Activated naive CD8-positive, alpha-beta T cell (primary cell): ENCODE results near the gene ZNF629.
A peak's percentile ranks its signal among the peaks of the same experiment; 100 is the strongest.

Experiments used
- H3K27ac Mint-ChIP-seq: one replicate; pipeline ENCODE4 v1.8.0; 2021; ENCODE audit warnings: mixed read lengths
- H3K27me3 Mint-ChIP-seq: one replicate; pipeline ENCODE4 v1.8.0; 2021; ENCODE audit warnings: mixed read lengths
- H3K36me3 Mint-ChIP-seq: one replicate; pipeline ENCODE4 v1.8.0; 2021; ENCODE audit warnings: mixed read lengths
- H3K4me1 Mint-ChIP-seq: one replicate; pipeline ENCODE4 v1.8.0; 2021; ENCODE audit warnings: low read depth, mixed read lengths
- H3K4me3 Mint-ChIP-seq: one replicate; pipeline ENCODE4 v1.8.0; 2021; ENCODE audit warnings: mild to moderate bottlenecking, mixed read lengths
- H3K9me3 Mint-ChIP-seq: one replicate; pipeline ENCODE4 v1.8.0; 2021; ENCODE audit warnings: low read depth, mixed read lengths

ZNF629 gene

DNA sequence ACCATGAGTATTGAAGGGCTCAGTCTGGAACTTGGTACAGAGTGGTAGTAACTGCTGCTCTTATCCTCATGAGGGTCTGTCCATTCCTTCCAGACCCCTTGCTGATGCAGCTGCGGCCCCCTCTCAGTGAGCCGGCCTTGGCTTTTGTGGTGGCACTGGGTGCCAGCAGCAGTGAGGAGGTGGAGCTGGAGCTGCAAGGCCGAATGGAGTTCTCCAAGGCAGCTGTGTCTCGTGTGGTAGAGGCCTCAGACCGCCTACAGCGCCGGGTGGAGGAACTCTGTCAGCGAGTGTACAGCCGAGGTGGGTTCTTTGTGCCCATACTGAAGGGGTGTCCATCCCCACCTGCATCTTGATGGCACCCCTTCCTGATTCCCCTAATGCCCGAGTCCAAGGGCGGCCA lies 22.9 kb downstream of the ZNF629 start:
- Mint-ChIP-seq H3K4me1 (peaks cover 27% of the 10 kb centered on the region), H3K36me3 (peaks cover 2% of the 10 kb centered on the region), H3K4me3 (peak overlapping the region; percentile 95), H3K9me3 (no peaks in the 10 kb centered on the region), H3K27ac (no peak overlapping the region), H3K27me3 (no peaks in the 10 kb centered on the region)

DNA sequence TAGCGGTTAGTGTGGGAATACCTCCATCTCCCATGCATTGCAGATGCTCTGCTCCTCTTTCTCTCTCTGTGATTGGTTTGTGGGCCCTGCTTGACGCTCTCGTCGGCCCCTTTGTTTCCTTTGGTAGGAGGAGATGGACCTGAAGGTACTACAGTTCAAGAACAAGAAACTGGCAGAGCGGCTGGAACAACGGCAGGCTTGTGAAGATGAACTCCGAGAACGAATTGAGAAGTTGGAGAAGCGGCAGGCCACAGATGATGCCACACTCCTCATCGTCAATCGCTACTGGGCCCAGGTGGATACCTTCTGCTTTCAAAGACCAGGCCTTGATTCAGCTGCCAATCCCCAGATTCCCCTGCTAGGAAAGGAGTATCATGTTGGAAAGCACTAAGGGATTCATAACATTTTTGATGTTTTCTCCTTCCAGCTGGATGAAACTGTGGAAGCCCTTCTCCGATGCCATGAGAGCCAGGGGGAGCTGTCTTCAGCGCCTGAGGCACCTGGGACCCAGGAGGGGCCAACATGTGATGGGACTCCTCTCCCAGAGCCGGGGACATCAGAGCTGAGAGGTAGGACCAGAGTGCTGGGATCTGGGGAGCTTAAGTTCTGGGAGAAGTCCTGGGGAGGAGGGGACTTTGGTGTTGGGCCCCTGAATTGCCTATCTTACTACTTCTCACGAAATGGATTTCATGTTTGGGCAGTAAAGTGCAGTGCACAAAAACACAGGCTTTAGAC lies 23.8 kb downstream of the ZNF629 start:
- Mint-ChIP-seq H3K27ac (peak overlapping the region; percentile 84), H3K27me3 (no peaks in the 10 kb centered on the region), H3K9me3 (no peaks in the 10 kb centered on the region), H3K4me3 (peak overlapping the region; percentile 95), H3K4me1 (peaks cover 27% of the 10 kb centered on the region), H3K36me3 (peaks cover 2% of the 10 kb centered on the region)

DNA sequence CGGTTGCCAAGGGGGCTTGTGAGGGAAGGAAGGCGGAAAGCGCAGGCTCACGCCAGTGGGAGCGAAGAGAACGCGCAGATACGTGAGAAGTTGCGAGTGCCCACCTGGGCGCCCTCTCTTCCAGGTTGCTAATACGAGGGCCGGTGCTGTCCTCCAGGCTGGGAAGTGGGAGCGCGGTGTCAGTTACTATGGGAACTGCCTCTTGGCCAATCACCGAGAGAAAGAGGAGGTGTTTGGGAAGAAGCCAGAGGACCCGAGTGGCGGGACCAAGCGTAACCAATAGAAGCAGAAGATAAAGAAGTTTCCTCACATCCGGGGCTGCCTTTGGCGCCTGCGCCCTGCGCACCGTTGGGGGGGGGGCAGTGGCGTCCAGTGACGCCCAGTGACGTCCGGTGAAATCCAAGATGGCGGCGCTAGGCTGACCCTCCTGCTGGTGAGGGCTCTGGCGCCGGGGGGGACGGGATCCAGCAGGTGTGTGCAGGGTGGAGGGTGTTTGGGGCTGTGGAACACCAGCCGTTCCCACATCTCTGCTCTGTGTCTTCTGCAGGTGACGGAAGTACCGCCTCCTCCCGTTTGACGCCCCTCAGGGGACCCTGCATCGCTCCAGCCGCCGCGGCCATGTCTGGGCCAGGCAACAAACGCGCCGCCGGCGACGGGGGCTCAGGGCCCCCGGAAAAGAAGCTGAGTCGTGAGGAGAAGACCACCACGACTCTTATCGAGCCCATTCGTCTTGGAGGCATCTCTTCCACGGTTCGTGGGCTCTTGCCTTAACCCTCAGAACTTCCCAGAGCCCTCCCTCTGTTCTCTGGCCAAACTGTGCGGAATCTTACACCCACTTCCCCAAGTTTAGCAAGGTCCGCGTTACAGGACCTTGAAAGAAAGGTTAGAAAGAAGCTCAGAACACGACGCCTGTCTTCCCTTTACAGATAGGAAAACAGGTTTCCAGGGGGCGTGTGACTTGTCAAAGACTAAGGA lies 24.8 kb downstream of the ZNF629 start, which contains the start of the genes CFAP119 and RNF40:
CFAP119 (minus strand) TSS at position 135 of the 975 bp plus-strand sequence. CDS start 314 bp downstream, outside the sequence.
RNF40 (plus strand) TSS at position 395 of the 975 bp plus-strand sequence; CDS start at position 619, 224 bp downstream.
- H3K9me3 Mint-ChIP-seq = no peaks in the 10 kb centered on the region
- peaks cover 2% of the 10 kb centered on the region for H3K36me3 Mint-ChIP-seq
- H3K27ac Mint-ChIP-seq = peak within 1 kb of the TSS; percentile 84
- peaks cover 27% of the 10 kb centered on the region for H3K4me1 Mint-ChIP-seq
- no peaks in the 10 kb centered on the region for H3K27me3 Mint-ChIP-seq
- peak within 1 kb of the TSS; percentile 95 for H3K4me3 Mint-ChIP-seq

DNA sequence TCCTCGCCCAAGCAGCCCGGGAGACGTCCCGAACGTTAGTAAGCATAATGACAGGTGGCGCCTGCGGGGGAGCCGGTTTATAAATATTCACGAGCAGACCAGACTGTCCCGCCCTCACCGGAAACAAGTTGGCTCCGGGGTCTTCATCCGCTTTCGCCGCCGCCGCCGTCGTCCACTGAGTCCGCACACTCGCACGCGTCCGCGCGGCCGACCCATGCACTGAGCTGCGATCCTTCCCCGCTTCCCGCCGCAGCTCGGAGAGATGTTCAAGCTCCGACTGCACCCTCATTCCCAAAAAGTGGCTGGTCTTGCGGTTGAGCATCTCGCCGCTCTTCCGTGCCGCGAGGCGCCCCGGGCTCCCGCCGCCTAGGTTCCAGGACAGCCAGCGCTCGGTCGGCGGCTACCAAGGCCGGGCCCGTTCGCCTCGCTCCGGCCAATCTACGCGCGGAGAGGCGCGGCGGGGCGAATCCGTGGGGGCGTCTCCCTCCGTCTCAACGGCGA lies 25.5 kb downstream of the ZNF629 start:
- H3K36me3 Mint-ChIP-seq = no peaks in the 10 kb centered on the region

DNA sequence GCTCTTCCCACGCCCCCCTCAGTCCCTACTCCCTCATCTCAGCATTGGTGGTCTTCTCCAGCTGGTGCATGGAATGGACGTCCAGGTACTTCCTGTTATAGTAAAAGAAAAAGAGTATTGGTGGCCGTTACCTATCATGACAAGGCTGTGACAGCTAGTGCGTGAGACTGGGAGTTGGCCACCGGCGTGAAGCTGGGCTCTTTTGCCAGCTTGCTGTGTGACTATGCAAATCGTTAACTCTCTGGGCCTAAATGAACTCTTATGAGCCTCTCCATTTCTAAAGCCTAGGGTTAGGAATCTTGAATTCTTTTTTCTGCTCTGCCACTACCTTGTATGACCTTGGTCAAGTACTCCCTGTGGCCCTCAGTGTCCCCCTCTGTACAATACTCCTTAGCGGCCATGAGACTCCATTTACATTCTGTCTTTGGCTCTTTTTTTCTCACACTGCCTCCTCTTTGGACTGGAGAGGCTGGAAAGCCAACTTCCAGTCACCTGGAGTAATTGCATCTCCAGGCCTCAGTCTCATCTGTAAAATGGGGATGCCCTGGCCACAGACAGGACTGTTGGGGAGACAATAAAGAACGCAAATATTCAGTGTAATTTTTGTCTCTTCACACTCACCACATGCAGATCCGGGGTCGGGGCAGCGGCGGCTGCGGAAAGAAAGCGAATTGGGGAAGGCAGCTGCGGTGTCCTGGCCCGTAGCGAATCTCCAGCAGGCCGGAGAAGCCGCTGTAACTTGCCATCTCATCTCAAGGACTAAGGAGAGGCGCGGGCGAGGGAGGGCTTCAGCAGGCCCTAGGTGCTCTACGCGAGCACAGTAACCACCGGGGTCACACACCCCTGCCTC lies 26.2 kb downstream of the ZNF629 start:
- H3K9me3 Mint-ChIP-seq = no peaks in the 10 kb centered on the region
- H3K4me3 Mint-ChIP-seq = peak overlapping the region; percentile 95
- peak overlapping the region; percentile 84 for H3K27ac Mint-ChIP-seq
- H3K27me3 Mint-ChIP-seq = no peaks in the 10 kb centered on the region
- H3K36me3 Mint-ChIP-seq = no peaks in the 10 kb centered on the region
- H3K4me1 Mint-ChIP-seq = peaks cover 26% of the 10 kb centered on the region

More for the DNA sequence above, 25.5 kb downstream of the ZNF629 start:
- H3K4me1 Mint-ChIP-seq = peaks cover 26% of the 10 kb centered on the region
- H3K9me3 Mint-ChIP-seq = no peaks in the 10 kb centered on the region
- H3K4me3 Mint-ChIP-seq = peak overlapping the region; percentile 95
- H3K27me3 Mint-ChIP-seq = no peaks in the 10 kb centered on the region
- H3K27ac Mint-ChIP-seq = peak overlapping the region; percentile 84

DNA sequence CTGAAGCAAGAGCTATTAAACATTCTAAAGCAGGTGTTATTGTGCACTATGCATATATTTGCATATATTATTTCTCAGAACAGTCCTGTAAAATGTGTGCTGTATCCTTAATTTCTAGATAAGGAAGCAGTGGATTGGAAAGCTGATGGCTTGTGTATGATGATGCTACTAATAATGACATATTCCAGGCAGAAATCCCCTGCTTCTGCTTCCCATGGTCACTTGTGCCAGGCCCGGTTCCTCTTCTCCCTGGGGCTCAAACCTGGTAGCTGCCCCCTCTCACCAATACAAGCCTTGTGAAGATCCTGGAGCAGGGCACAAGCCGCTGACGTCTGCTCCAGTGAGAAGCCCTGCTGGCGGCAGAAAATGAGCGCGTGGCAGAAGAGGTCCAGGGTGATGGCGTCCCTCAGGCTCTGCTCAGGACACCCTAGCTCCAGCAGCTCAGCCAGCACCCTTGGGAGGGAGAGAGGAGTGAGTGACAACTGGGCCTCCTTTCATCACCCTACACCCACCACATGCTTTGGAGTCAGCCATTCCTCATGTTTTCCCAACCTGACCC lies 26.9 kb downstream of the ZNF629 start:
- H3K4me1 Mint-ChIP-seq = peaks cover 26% of the 10 kb centered on the region
- no peak overlapping the region for H3K27ac Mint-ChIP-seq
- no peaks in the 10 kb centered on the region for H3K36me3 Mint-ChIP-seq
- no peaks in the 10 kb centered on the region for H3K27me3 Mint-ChIP-seq
- peak overlapping the region; percentile 95 for H3K4me3 Mint-ChIP-seq
- H3K9me3 Mint-ChIP-seq = no peaks in the 10 kb centered on the region

DNA sequence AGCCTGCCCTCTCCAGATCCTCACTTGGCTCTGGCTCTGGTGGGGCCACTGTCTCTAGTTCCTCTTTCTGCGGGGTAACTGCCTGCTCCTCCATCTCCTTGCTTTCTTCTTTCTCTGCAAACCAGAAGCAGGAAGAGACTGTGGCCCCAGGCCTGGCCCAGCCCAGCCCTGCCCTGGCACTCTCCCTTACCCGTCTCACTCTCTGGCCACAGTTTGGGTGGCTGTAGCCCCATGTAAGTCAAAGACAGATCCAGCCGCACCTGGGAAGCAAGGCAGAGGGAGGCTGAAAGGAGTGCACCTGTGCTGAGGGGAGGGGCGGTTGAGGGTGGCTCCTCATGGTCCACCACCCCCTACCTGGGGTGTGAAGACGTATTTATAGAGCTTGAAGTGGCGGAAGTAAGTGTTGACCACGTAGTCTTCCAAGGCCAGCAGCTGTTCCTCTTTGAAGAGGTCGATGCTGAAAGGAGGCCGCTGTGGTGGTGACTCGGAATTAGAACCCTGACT lies 28.0 kb downstream of the ZNF629 start:
- Mint-ChIP-seq H3K9me3 (no peaks in the 10 kb centered on the region), H3K4me3 (no peak overlapping the region), H3K27me3 (no peaks in the 10 kb centered on the region), H3K27ac (no peak overlapping the region), H3K4me1 (peaks cover 25% of the 10 kb centered on the region), H3K36me3 (peaks cover 3% of the 10 kb centered on the region)

DNA sequence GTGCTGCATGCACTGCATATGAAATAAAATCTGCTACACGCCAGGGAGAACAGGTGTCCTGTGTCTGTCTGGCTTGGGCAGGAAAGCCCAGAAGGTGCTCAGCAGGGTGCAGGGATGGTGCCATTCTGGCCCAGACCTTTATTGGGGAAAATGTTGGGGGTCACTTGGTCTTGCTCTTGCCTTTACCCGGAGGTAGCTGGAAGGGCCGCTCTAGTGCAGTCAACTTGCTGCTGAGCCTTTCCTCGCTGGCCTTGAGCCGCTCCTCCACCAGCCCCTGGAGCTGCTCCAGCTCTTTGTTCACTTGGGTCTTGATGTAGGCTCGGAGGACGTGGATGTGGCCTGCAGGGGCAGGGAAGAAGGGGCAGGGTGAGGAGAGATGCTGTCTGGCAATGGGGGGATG lies 29.7 kb downstream of the ZNF629 start:
- Mint-ChIP-seq H3K9me3 (no peaks in the 10 kb centered on the region), H3K36me3 (peaks cover 3% of the 10 kb centered on the region), H3K27ac (no peak overlapping the region), H3K4me1 (peaks cover 11% of the 10 kb centered on the region), H3K4me3 (no peak overlapping the region), H3K27me3 (no peaks in the 10 kb centered on the region)

DNA sequence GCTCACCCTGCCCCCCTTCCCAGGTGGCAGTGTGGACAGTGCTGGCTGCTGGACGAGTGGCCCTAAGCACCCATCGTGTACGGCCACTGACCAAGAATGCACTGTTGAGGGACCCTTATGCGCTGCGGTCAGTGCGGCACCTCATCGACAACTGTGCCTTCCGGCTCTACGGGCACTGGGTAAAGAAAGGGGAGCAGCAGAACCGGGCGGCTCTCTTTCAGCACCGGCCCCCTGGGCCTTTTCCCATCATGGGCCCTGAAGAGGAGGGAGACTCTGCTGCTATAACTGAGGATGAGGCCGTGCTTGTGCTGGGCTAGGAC lies 30.3 kb downstream of the ZNF629 start:
- peaks cover 3% of the 10 kb centered on the region for H3K36me3 Mint-ChIP-seq
- H3K4me1 Mint-ChIP-seq = peaks cover 8% of the 10 kb centered on the region
- no peaks in the 10 kb centered on the region for H3K9me3 Mint-ChIP-seq
- no peaks in the 10 kb centered on the region for H3K27me3 Mint-ChIP-seq
- H3K4me3 Mint-ChIP-seq = no peak overlapping the region
- H3K27ac Mint-ChIP-seq = no peak overlapping the region

DNA sequence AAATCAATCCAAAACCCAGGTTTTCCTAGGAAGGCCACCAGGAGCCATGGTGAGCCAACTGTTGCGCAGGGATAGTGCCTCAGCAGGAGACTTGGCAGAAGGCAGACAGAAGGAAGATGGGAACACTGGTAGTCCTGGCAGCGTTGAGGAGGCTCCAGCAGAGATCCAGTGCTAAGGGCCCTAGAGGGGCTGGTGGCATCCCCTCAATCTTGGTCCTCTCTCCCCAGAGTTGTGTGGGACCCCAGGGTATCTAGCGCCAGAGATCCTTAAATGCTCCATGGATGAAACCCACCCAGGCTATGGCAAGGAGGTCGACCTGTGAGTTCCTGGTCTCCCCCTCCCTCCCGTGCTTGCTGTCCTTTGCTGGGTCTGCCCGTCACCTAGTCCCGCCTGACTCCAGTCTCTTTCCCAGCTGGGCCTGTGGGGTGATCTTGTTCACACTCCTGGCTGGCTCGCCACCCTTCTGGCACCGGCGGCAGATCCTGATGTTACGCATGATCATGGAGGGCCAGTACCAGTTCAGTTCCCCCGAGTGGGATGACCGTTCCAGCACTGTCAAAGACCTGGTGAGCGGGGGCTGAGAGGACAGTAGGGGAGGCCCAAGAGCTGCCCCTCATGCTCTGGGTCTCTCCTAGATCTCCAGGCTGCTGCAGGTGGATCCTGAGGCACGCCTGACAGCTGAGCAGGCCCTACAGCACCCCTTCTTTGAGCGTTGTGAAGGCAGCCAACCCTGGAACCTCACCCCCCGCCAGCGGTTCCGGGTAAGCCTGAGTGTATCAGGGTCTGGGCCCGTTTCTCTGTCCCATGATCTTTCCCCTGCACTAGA lies 30.8 kb downstream of the ZNF629 start:
- H3K9me3 Mint-ChIP-seq = no peaks in the 10 kb centered on the region
- no peak overlapping the region for H3K27ac Mint-ChIP-seq
- no peak overlapping the region for H3K4me3 Mint-ChIP-seq
- peaks cover 7% of the 10 kb centered on the region for H3K4me1 Mint-ChIP-seq
- peaks cover 3% of the 10 kb centered on the region for H3K36me3 Mint-ChIP-seq
- no peaks in the 10 kb centered on the region for H3K27me3 Mint-ChIP-seq

DNA sequence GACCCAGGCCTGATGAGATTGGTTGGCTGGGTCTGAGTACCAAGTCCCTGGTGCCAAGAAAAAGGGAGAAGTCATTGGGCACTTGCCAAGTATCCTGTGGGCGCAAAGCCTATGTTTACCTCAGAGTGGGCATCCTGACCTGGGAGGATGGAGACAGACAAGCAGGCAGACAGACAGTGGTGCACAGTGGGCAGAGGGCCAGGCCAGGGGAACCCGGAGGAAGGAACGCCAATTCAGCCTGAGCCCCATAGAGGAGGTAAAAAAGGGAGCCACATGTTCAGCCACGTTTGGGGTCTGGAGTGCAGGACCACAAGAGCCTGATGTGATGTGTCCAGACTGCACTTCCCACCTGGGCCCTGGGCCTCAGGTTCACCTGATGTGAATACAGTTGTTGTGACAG lies 33.4 kb downstream of the ZNF629 start:
- H3K4me1 Mint-ChIP-seq = peaks cover 7% of the 10 kb centered on the region
- H3K9me3 Mint-ChIP-seq = no peaks in the 10 kb centered on the region
- no peak overlapping the region for H3K27ac Mint-ChIP-seq
- H3K36me3 Mint-ChIP-seq = peaks cover 3% of the 10 kb centered on the region
- no peaks in the 10 kb centered on the region for H3K27me3 Mint-ChIP-seq
- H3K4me3 Mint-ChIP-seq = no peak overlapping the region

DNA sequence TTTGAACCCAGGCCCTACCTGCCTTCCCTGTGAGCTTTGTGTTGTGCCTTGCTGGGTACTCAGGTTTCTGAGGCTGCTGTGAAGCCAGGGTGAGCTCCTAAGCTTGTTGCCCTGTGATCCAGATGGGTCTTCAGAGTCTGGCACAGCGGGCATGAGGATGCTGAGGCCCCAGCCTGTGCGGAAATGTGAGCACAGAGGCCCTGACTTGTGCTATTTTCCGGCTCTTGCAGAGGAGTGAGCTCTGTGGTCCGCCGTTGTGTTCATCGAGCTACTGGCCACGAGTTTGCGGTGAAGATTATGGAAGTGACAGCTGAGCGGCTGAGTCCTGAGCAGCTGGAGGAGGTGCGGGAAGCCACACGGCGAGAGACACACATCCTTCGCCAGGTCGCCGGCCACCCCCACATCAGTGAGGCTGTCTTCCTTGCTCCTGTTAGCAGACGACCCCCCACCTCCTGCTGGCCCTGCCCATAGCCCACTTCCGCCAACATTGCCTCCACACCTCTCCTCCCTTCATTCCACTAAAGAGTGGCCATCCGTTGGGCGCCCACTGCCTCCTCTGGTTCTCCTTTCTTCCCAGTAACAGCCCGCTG lies 36.0 kb downstream of the ZNF629 start:
- H3K27ac Mint-ChIP-seq = no peak overlapping the region
- no peak overlapping the region for H3K4me3 Mint-ChIP-seq
- H3K4me1 Mint-ChIP-seq = peaks cover 17% of the 10 kb centered on the region
- H3K9me3 Mint-ChIP-seq = no peaks in the 10 kb centered on the region
- H3K36me3 Mint-ChIP-seq = peaks cover 3% of the 10 kb centered on the region
- H3K27me3 Mint-ChIP-seq = no peaks in the 10 kb centered on the region

DNA sequence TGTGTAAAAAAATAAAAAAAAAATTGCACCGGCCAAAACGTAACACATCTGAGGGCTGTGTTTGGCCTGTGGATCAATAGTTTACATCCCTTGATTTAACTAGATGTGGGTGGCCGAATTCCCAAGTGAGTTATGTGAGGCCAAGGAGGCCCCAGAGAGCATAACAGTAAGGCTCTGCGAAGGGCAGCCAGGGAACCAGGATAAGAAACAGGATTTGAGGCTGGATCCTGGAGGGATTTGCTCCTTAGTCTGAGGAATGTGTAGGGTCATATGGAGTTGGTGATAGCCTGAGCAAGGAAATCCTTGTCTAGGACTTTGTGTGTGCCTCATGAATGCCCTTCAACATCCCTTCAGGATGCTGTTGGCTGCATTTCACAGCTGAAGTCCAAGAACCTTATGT lies 36.8 kb downstream of the ZNF629 start:
- H3K9me3 Mint-ChIP-seq = no peaks in the 10 kb centered on the region
- H3K4me1 Mint-ChIP-seq = peaks cover 17% of the 10 kb centered on the region
- H3K27me3 Mint-ChIP-seq = no peaks in the 10 kb centered on the region
- no peak overlapping the region for H3K27ac Mint-ChIP-seq
- peak overlapping the region; percentile 75 for H3K4me3 Mint-ChIP-seq
- peaks cover 3% of the 10 kb centered on the region for H3K36me3 Mint-ChIP-seq
